H1 (cell line): ENCODE data around the gene TMEM138. TPM values are rescaled to one million over a fixed set of nuclear protein-coding genes. Genes with fewer than 3 reads are reported as not detected.
"Not testable (repeated sequence)": the region's sequence is repeated elsewhere in the genome, so short reads cannot be mapped to it uniquely, and the experiment has no call there.

ENCODE experiments used
- CTCF ChIA-PET: fragments of 300-600 bp; sonication (Branson Sonifier 250); formaldehyde crosslinking; loops from one replicate; lab custom pipeline; 2021; ENCODE audit not compliant: partially characterized antibody; lab: Charles Lee
- POLR2A ChIA-PET: fragments of 300-600 bp; sonication (Branson Sonifier 250); formaldehyde crosslinking; loops from one replicate; lab custom pipeline; 2021; ENCODE audit warnings: inconsistent platforms; ENCODE audit not compliant: partially characterized antibody; lab: Charles Lee
- DNase-seq, 2 experiments: peaks; one replicate each; pipeline versions ENCODE4 v3.0.0 to v3.0.0-alpha.2; 2010 to 2022; ENCODE audit warnings: low spot score in 2 of 2, low read depth in 1 of 2, mixed read lengths in 1 of 2
- FAIRE-seq: peaks from 2 replicates; lab custom pipeline; 2011; peaks lifted over from hg19 to GRCh38; lab: Jason Lieb, UNC
- H2AFZ ChIP-seq: 2 replicates; pipeline ENCODE4 v1.8.1; 2012; ENCODE audit warnings: low read length, inconsistent platforms
- H2AK5ac ChIP-seq: 2 replicates; pipeline ENCODE4 v1.6.1; 2013; ENCODE audit warnings: low read depth, low read length
- H2BK120ac ChIP-seq: replicated peaks from 2 replicates; pipeline ENCODE3; 2013; ENCODE audit warnings: low read depth, low read length, inconsistent platforms
- H2BK12ac ChIP-seq: 2 replicates; pipeline ENCODE4 v1.6.1; 2013; ENCODE audit warnings: low read depth, low read length
- H2BK15ac ChIP-seq: 2 replicates; pipeline ENCODE4 v1.6.1; 2013; ENCODE audit warnings: low read length
- H2BK20ac ChIP-seq: 2 replicates; pipeline ENCODE4 v1.6.1; 2013; ENCODE audit warnings: low read length
- H2BK5ac ChIP-seq: 2 replicates; pipeline ENCODE4 v1.6.1; 2013; ENCODE audit warnings: low read depth, low read length
- H3K14ac ChIP-seq: 2 replicates; pipeline ENCODE4 v1.6.1; 2013; ENCODE audit warnings: inconsistent platforms; ENCODE audit not compliant: insufficient read length
- H3K18ac ChIP-seq: 2 replicates; pipeline ENCODE4 v1.6.1; 2013; ENCODE audit warnings: low read length; ENCODE audit errors: extremely low read depth
- H3K23ac ChIP-seq: 2 replicates; pipeline ENCODE4 v1.6.1; 2013; ENCODE audit warnings: inconsistent platforms; ENCODE audit not compliant: insufficient read length
- H3K23me2 ChIP-seq: 2 replicates; pipeline ENCODE4 v1.6.1; 2013; ENCODE audit warnings: low read depth, low read length
- H3K27ac ChIP-seq: 2 replicates; pipeline ENCODE4 v1.6.1; 2011; ENCODE audit warnings: low read depth, low read length, inconsistent platforms
- H3K27me3 ChIP-seq, 4 experiments: replicated peaks in 1 of 4; 1 replicate in 1 of 4; 2 replicates in 3 of 4; pipeline versions ENCODE4 v1.6.1 to v1.8.1; 2011 to 2013; ENCODE audit warnings: low read length in 3 of 4, mild to moderate bottlenecking in 3 of 4, inconsistent platforms in 2 of 4, mixed read lengths in 2 of 4, moderate library complexity in 1 of 4; ENCODE audit not compliant: control insufficient read depth in 3 of 4, insufficient read depth in 3 of 4; ENCODE audit errors: extremely low read depth in 1 of 4
- H3K36me3 ChIP-seq, 4 experiments: 2 replicates each; pipeline versions ENCODE4 v1.6.1 to v1.8.1; 2011 to 2013; ENCODE audit warnings: mild to moderate bottlenecking in 4 of 4, low read length in 3 of 4, moderate library complexity in 2 of 4, control low read depth in 1 of 4, inconsistent platforms in 1 of 4; ENCODE audit not compliant: insufficient read depth in 4 of 4, control insufficient read depth in 2 of 4
- H3K4ac ChIP-seq: replicated peaks from 2 replicates; pipeline ENCODE3; 2013; ENCODE audit warnings: low read length, low read depth, mixed read lengths, inconsistent platforms; ENCODE audit not compliant: insufficient read length
- H3K4me1 ChIP-seq, 4 experiments: replicated peaks in 1 of 4; 1 replicate in 1 of 4; 2 replicates in 3 of 4; pipeline versions ENCODE4 v1.6.1 to v1.8.1; 2011 to 2013; ENCODE audit warnings: low read length in 3 of 4, inconsistent platforms in 2 of 4, mixed read lengths in 1 of 4; ENCODE audit not compliant: insufficient read depth in 4 of 4, control insufficient read depth in 3 of 4
- H3K4me2 ChIP-seq, 2 experiments: 2 replicates each; pipeline versions ENCODE4 v1.6.1 to v1.8.1; 2011 to 2013; ENCODE audit warnings: low read depth in 2 of 2, low read length in 2 of 2, control low read depth in 1 of 2, inconsistent platforms in 1 of 2, mild to moderate bottlenecking in 1 of 2; ENCODE audit not compliant: insufficient read depth in 1 of 2
- H3K4me3 ChIP-seq, 4 experiments: fragments of 200-600, 300-600 bp in 1 of 4; sonication (generic), shearing (Covaris generic), sonication (Bioruptor Twin) in 1 of 4; 2 replicates each; pipeline versions ENCODE4 v1.5.1 to v1.8.1; 2011 to 2016; ENCODE audit warnings: low read length in 4 of 4, low read depth in 3 of 4, control low read depth in 2 of 4, inconsistent platforms in 2 of 4, mild to moderate bottlenecking in 2 of 4, mixed read lengths in 1 of 4, moderate library complexity in 1 of 4; ENCODE audit not compliant: insufficient read depth in 2 of 4; ENCODE audit errors: extremely low read depth in 1 of 4
- H3K56ac ChIP-seq: replicated peaks from 2 replicates; pipeline ENCODE3; 2013; ENCODE audit warnings: low read depth, mild to moderate bottlenecking, mixed read lengths, low read length, inconsistent platforms; ENCODE audit not compliant: insufficient read length
- H3K79me1 ChIP-seq: 2 replicates; pipeline ENCODE4 v1.6.1; 2013; ENCODE audit warnings: low read depth, low read length, control low read depth
- H3K79me2 ChIP-seq, 2 experiments: 2 replicates each; pipeline versions ENCODE4 v1.6.1 to v1.8.1; 2012 to 2013; ENCODE audit warnings: low read length in 2 of 2, mild to moderate bottlenecking in 2 of 2, inconsistent platforms in 1 of 2; ENCODE audit not compliant: insufficient read depth in 2 of 2, control insufficient read depth in 1 of 2
- H3K9ac ChIP-seq, 4 experiments: replicated peaks in 1 of 4; 1 replicate in 1 of 4; 2 replicates in 3 of 4; pipeline versions ENCODE4 v1.6.1 to v1.8.1; 2011 to 2013; ENCODE audit warnings: low read depth in 3 of 4, low read length in 3 of 4, control low read depth in 2 of 4, mild to moderate bottlenecking in 2 of 4, moderate library complexity in 2 of 4, inconsistent platforms in 1 of 4; ENCODE audit errors: extremely low read depth in 1 of 4
- H3K9me3 ChIP-seq, 2 experiments: 2 replicates each; pipeline versions ENCODE4 v1.6.1 to v1.8.1; 2012 to 2013; ENCODE audit warnings: mild to moderate bottlenecking in 2 of 2, moderate library complexity in 2 of 2, control low read depth in 1 of 2, inconsistent platforms in 1 of 2, low read depth in 1 of 2, low read length in 1 of 2, mixed read lengths in 1 of 2; ENCODE audit not compliant: insufficient read depth in 2 of 2
- H4K20me1 ChIP-seq, 2 experiments: replicated peaks in 1 of 2; 2 replicates each; pipeline versions ENCODE3 to v1.8.1; 2011 to 2013; ENCODE audit warnings: inconsistent platforms in 2 of 2, low read length in 2 of 2, mild to moderate bottlenecking in 1 of 2; ENCODE audit not compliant: insufficient read depth in 2 of 2, control insufficient read depth in 1 of 2
- H4K5ac ChIP-seq: 2 replicates; pipeline ENCODE4 v1.6.1; 2013; ENCODE audit warnings: low read length, low read depth, mixed read lengths, inconsistent platforms; ENCODE audit not compliant: insufficient read length
- H4K8ac ChIP-seq: 2 replicates; pipeline ENCODE4 v1.8.0; 2013; ENCODE audit warnings: mild to moderate bottlenecking, moderate library complexity, low read length, inconsistent platforms; ENCODE audit not compliant: insufficient read depth; ENCODE audit errors: extremely low read depth
- H4K91ac ChIP-seq: replicated peaks from 2 replicates; pipeline ENCODE3; 2013; ENCODE audit warnings: low read length, mixed read lengths, inconsistent platforms; ENCODE audit not compliant: insufficient read length
- WGBS, 2 experiments: shearing (Covaris generic) in 1 of 2; methylation state at CpG; one replicate each; pipeline versions ENCODE4 v1.1.6 to v1.1.7; 2013 to 2015; ENCODE audit warnings: low lambda C conversion rate in 2 of 2, mixed read lengths in 2 of 2, inconsistent platforms in 1 of 2, low coverage in 1 of 2, missing lambda C conversion rate in 1 of 2; ENCODE audit not compliant: insufficient replicate concordance in 2 of 2, insufficient coverage in 1 of 2, insufficient read length in 1 of 2; ENCODE audit errors: extremely low coverage in 1 of 2, missing lambda C conversion rate in 1 of 2; 5-methylcytosine and 5-hydroxymethylcytosine counted together
- polyA plus RNA-seq, 7 experiments: library from polyadenylated mRNA; depleted of rRNA in 3 of 7; stranded (reverse) in 5 of 7; unstranded in 2 of 7; fragments of >200 nt in 5 of 7; fragments of 200-250 nt in 2 of 7; gene quantifications; 1 replicate in 5 of 7; 2 replicates in 1 of 7; 4 replicates in 1 of 7; pipeline versions ENCODE4 v1.2.1 to v1.2.3, GENCODE V29; 2011 to 2013; ENCODE audit warnings: missing spikeins in 2 of 7, mixed read lengths in 2 of 7
- total RNA-seq: library from RNA; stranded (reverse); fragmentation: NEBNext Ultra II Directional; extraction: Animal tissue kit (Norgen Biotek cat#: 25700); gene quantifications from 2 replicates; pipeline ENCODE4 v1.2.1, GENCODE V29; 2021

The TMEM138 gene
- total and polyA plus RNA-seq, 2 of the 8 experiments (the other 6 are each of a cell fraction or from before 2014, with no cell fraction given) = 32.9 to 59.0 TPM

DNA sequence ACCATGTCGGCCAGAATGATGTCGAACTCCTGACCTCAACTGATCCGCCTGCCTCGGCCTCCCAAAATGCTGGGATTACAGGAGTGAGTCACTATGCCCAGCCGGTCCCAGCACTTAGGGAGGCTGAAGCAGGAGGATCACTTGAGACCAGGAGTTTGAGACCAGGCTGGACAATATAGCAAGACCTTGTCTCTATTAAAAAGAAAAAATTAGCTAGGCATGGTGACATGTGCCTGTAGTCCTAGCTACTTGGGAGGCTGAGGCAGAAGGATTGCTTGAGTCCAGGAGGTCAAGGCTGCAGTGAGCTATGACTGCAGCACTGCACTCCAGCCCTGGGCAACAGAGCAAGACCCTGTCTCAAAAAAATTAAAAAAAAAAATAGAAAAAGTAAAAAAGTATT, 21.7 kb downstream of the TMEM138 start:
- H2BK12ac ChIP-seq, H3K18ac ChIP-seq, H3K4me1 ChIP-seq, H3K23me2 ChIP-seq, H2BK20ac ChIP-seq, H3K27ac ChIP-seq, FAIRE-seq, H2AK5ac ChIP-seq, H3K27me3 ChIP-seq, H3K4me2 ChIP-seq, H4K8ac ChIP-seq, H3K4ac ChIP-seq, H3K4me3 ChIP-seq, H2AFZ ChIP-seq, H3K9ac ChIP-seq, H2BK15ac ChIP-seq, H2BK5ac ChIP-seq, H4K20me1 ChIP-seq, H2BK120ac ChIP-seq, H3K56ac ChIP-seq, H3K14ac ChIP-seq, DNase-seq, H4K91ac ChIP-seq, H3K23ac ChIP-seq, H3K79me2 ChIP-seq, H3K36me3 ChIP-seq, H3K9me3 ChIP-seq, H4K5ac ChIP-seq, H3K79me1 ChIP-seq: not testable (repeated sequence)
- POLR2A ChIA-PET = interaction anchor here (1.3 to 38.6 kb wide), 4 partner anchors 8 to 46 kb away, joined by 4 to 1106 read pairs (median 10); partner anchors contain the start of genes CPSF7, CYB561A3, DDB1 and SDHAF2
- WGBS, 2 experiments = 92% methylated on average over 5 of the region's 5 CpGs; no CpG with 5 or more reads in 1 of the 2 experiments
- CTCF ChIA-PET = interaction anchor here (0.7 to 9.4 kb wide), 19 partner anchors 9 to 724 kb away, joined by 3 to 290 read pairs (median 11); partner anchors contain the start of genes CPSF7, CYB561A3, DDB1 and SDHAF2
